RPMI7951 (cell line): ENCODE measurements around the gene RORB. TPM values are rescaled to one million over a fixed set of nuclear protein-coding genes. Genes with fewer than 3 reads are reported as not detected.

Experiments used
- DNase-seq: peaks from one replicate; pipeline ENCODE4 v3.0.0-alpha.2; 2012; ENCODE audit warnings: low read depth
- total RNA-seq: library from RNA; depleted of rRNA; stranded (reverse); fragments of >200 nt; shearing (Covaris generic); gene quantifications from 2 replicates; pipeline ENCODE4 v1.2.3, GENCODE V29; 2014

RORB gene
- total RNA-seq, 1 experiment from 2014 or later = under 0.01 TPM

DNA sequence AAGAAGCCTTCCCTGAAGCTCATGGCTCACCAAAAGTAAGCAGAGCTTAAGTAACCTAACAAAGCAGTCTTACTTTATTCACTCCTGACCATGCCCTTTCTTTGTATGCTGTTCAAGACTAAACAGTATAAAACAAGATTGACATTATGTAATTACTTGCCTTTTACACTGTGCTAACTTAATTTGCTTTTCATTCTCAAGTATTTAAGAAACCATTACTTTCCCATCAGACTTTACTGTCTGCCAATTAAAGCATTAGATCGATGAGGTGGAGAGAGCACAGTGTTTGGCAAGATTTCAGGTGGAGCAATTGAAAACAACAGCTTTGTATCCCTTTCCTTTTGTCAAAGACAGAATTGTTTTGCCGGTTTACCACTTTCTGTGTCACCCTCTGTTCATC, 98.2 kb downstream of the RORB start:
- no peak for DNase-seq

DNA sequence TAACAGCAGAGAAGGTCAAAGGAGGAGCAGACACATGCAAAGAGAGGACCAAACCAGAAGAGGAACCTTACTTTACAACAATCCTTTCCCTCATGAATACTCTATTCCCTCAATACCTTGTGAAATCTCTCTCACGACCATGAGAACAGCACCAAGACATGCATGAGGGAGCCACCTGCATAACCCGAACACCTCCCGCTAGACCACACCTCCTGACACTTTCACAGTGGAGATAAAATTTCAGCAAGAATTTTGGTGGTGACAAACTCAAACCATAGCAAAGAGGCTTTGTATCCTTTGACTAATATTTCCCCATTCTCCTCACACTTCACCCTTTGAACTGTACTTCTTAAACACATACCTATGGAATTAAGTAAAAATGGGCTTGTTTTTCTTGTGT, 101.7 kb downstream of the RORB start:
- no peak for DNase-seq

- no peak for DNase-seq
These were observed 112.7 kb downstream of the RORB start for GRCh38 chr9:74609671-74610405.

GRCh38 chr9:74610523-74611061, 113.5 kb downstream of the RORB start:
- DNase-seq = no peak

GRCh38 chr9:74630228-74630627, 133.1 kb downstream of the RORB start:
- no peak for DNase-seq

- DNase-seq = no peak
These were observed 142.0 kb downstream of the RORB start for GRCh38 chr9:74639112-74639511.

DNA sequence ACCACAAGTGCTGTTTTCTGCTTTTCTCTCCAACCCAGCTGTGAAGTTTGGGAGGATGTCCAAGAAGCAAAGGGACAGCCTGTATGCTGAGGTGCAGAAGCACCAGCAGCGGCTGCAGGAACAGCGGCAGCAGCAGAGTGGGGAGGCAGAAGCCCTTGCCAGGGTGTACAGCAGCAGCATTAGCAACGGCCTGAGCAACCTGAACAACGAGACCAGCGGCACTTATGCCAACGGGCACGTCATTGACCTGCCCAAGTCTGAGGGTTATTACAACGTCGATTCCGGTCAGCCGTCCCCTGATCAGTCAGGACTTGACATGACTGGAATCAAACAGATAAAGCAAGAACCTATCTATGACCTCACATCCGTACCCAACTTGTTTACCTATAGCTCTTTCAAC, 145.2 kb downstream of the RORB start:
- DNase-seq = no peak

DNA sequence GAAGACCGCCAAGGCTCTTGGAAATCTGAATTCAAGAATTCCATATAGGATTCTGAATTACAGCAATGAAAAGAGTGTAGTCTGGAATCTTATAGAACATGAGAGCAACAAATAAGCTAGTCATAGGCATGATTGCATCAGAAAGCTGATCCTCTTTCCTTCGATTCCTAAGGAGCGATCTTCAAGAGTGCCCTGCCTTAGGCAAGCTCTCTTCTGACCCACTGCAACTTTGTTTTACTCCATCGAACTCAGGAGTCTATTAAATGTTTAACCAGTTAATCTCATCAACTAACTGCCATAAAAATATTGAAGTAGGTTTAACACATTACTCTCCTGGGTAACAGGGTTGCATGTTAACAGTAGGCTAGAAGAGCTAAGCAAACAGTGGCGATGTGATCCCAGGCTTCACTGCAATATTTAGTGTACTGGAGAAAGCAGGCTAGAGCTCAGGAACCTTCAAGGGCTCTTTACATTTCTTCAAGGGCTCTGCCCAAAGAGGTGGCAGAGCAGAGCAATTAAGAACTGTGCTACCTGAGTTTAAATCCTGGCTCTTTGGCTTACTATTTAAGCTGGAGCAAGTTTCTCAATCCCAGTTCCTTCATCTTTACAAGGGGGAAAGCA, 146.3 kb downstream of the RORB start:
- DNase-seq = no peak

GRCh38 chr9:74644023-74644422, 146.9 kb downstream of the RORB start:
- no peak for DNase-seq

DNA sequence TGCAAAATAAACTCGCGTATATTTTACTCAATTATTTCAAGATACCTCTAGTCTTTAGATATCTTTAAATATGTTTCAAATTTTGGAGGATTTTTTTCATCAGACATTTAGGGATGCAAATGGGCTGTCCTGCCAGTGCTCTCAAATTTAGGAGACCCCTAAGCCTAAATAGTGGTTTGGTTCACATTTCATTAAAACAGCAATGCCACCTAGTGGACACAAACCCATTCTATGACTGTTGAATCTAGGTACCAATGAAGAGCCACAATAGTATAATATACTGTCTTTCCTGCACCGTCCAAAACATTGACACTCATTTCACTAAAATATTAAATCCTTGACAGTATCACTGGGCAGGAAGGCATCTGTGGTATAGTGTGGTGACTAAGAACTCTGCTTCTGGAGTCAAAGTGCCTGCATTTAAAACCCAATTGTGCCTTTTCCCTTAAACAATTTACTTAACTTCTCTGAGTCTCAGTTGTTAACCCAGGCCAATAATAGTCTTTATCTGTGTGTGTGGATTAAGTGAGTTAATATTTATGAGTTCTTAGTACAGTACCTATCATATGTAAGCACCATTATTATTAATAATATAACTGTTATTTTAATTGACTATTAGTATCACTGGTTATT, 148.0 kb downstream of the RORB start:
- peak; percentile 0 for DNase-seq

DNA sequence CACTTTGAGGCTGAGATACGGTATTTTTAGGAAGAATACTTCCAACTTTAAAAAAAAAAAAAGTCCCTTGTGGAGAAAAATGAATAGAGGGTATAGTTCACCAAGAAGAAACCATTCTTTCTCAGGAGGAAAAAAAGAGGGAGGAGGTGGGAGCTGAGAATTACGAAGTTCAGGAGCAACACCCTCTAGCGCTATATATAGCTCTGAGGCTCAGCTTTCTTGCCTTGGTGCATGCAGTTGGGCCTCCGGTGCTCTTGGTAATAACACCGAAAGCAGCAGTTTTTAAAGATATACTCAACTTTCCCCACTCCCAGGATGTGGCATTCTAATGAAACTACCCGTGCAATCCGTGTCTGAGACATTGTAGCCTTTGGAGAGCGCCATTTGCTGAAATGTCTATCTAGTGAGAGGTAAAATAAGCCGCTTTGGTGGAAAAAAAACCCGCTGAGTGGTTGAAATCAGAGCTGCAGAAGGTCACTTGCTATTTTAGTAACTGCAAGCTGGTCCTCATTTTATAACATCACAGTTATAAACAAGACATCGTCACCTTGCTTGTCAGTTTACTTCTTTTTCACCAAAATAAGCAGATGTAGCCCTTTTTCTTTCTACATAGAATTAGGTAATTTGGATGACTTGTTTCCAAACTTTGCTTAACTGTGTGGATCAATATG, 156.4 kb downstream of the RORB start:
- no peak for DNase-seq

DNA sequence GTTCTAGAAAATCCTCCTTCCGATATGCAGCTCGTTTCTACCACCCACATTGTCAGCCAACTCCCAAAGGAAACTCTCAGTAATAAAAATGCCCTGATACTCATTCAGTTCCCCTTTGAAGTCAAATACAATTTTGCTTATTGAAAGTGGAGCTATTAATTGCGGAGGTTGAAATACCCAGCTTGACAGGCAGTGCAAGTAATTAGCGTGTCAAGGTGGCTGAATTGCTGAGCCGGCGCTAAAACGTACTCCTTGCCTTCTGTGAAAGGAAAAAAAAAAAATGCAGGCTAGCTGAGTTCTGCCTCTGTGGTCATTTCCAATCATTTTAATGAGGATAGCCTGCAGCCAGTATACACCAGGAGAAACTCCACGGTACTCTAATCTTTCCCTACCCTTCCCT, 165.5 kb downstream of the RORB start:
- DNase-seq = no peak

DNA sequence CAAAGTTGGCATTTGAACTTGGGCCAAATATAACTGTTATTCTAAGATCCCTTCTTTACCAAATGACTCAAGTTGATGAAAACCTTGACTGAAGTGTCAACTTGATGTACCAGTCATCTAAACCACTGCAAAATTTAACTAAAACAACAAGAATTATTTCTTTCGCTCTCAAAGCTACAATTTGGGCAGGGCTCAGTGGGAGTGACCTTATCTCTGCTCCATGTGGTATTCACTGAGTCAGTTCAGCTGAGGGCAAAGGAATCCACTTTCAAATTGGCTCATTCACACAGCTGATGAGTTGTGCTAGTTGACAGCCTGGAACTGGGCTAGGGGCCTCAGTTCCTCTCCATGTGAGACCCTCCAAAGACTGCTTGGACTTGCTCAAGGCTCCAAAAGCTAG, 166.3 kb downstream of the RORB start:
- no peak for DNase-seq

DNA sequence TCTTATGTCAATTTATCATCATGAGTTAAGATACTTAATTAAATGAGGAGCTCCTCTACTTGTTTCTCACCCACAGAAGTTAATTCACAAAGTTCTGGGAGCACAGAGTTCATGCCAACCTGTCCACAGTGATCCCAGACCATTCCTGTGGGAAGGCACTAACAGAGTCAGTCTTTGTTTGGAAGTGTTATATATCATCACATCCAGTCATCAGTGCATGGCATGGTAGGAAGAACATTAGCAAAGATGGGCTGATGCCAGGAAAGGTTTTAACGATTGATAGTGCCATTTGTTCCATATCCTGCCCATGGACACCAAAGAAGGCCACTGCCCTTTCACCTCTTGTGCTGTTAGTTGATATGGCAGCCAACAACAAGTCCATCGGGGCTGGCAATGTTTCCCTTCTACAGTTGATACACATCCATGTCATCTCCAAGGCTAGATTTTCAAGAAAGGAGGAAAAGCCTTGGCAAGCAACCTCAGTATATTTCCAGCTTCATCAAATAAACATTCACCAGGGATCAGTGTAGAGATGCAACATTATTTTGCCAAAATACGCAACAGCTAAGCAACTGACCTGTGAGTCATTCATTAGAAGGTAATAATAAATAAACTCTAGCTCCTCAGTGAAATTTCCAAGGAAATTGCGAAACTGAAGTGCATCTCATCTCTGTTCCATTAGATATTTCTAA, 169.6 kb downstream of the RORB start:
- no peak for DNase-seq

DNA sequence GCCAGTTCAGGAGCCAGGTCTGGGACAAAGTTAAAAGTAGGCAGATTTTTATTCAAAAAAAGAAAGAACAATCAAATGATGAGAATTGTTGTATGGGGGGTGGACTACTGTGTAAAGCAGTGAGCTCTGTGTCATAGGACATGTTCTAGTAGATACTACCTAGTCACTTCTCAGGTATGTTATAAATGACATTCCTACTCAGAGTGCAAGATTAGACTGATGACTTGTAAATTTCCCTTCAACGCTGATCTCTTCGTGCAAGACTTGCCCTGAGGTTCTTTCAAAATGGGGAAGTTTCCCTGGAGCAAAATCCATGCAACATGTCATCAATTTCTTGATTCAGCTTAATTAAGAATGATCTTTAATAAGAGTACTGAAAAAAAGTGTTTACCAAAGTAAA, 175.1 kb downstream of the RORB start:
- no peak for DNase-seq

- no peak for DNase-seq
These were observed 176.9 kb downstream of the RORB start for GRCh38 chr9:74674077-74674476.

- DNase-seq = no peak
These were observed 184.8 kb downstream of the RORB start for GRCh38 chr9:74681906-74682305.

DNA sequence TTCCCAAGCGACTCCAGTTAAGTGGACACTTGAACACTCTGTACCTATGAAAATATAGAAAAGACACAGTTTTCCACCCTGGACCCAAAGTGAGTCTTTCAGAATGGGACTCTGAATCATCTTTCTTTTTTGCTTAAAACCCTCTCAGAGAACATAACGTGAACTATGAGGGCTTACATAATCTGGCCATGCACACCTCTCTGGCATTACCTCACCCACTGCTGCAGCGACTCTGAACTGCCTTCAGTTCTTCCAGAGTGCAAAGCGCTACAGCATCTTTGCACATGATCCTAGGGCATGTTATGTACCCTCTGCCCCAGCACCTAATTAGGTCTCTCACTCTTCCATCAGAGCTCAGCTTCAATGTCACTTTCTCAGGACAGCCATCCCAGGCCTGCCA, 186.2 kb downstream of the RORB start:
- DNase-seq = no peak

GRCh38 chr9:74691058-74691457, 193.9 kb downstream of the RORB start:
- no peak for DNase-seq

DNA sequence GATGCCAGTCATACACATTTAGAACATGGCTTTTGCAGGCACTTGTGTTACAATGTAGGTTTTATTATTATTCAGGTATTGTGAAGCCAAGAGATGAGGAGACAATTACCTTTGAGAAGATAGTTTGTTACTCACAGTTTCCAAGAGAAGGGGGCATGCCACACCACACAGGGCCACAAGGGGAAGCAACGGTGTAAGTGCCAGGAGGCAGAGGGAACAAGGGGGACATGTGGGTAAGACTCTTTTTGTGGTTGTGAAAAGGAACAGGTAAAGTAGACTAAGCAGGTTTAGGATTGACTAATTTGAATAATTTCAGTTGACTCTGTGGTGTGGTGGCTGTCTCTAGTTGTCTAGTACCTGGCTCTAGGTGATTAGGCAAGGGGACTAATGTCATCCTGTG, 199.4 kb downstream of the RORB start:
- DNase-seq = no peak

GRCh38 chr9:74697535-74697934, 200.4 kb downstream of the RORB start:
- no peak for DNase-seq

DNA sequence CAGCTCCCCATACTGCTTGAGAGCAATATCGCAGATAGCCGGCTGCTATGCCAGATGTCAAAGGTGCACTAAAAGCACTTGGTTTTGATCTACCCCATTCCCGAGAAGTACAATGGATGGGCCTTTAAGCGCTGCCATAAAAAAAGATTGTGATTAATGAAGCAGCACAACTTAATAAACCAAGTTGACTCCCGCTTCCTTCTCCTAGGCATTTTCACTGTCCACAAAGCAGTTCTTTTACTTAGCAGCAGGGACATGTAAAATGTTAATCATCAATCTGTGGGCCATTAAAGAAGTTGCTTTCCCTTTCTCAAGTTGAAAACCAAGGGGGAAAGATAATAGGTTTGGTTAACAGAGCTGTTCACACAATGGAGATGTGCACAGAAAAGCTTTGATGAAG, 214.2 kb downstream of the RORB start:
- no peak for DNase-seq
